GM13976 (cell line): Measurements from ENCODE around the gene ABHD14A.
A peak's percentile ranks its signal among the peaks of the same experiment; 100 is the strongest.

Experiments used
- DNase-seq: peaks from one replicate; pipeline ENCODE4 v3.0.0; 2012; ENCODE audit warnings: low spot score
- in situ Hi-C: fragments of 300-500 bp; cut with MboI; formaldehyde crosslinking; loops from one replicate; pipeline ENCODE4 v1.12.0; 2022; ENCODE audit warnings: low sequenced_read_pairs, mixed read lengths, inconsistent platforms; ENCODE audit not compliant: unreplicated experiment
- TF ChIP-seq, protein P1 (sequence below): IDR thresholded peaks from 2 replicates; pipeline ENCODE4 v1.5.1; 2012; ENCODE audit warnings: borderline replicate concordance, mild to moderate bottlenecking; ENCODE audit not compliant: insufficient read depth; ENCODE audit errors: extremely low read depth, missing control alignments, control extremely low read depth

Gene ABHD14A

GRCh38 chr3:51998774-51999173 is 23.9 kb downstream of the ABHD14A start:
- in situ Hi-C loops = no loop called here
- no peak for DNase-seq
- TF ChIP-seq, protein P1, sequence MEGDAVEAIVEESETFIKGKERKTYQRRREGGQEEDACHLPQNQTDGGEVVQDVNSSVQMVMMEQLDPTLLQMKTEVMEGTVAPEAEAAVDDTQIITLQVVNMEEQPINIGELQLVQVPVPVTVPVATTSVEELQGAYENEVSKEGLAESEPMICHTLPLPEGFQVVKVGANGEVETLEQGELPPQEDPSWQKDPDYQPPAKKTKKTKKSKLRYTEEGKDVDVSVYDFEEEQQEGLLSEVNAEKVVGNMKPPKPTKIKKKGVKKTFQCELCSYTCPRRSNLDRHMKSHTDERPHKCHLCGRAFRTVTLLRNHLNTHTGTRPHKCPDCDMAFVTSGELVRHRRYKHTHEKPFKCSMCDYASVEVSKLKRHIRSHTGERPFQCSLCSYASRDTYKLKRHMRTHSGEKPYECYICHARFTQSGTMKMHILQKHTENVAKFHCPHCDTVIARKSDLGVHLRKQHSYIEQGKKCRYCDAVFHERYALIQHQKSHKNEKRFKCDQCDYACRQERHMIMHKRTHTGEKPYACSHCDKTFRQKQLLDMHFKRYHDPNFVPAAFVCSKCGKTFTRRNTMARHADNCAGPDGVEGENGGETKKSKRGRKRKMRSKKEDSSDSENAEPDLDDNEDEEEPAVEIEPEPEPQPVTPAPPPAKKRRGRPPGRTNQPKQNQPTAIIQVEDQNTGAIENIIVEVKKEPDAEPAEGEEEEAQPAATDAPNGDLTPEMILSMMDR = no peak

GRCh38 chr3:51999846-52000245 is 25.0 kb downstream of the ABHD14A start:
- in situ Hi-C loops = loop anchor here (5.0 kb wide), 1 partner anchor 142 kb away; no protein-coding TSS in a partner anchor
- no peak for DNase-seq
- TF ChIP-seq, protein P1 = no peak

DNA sequence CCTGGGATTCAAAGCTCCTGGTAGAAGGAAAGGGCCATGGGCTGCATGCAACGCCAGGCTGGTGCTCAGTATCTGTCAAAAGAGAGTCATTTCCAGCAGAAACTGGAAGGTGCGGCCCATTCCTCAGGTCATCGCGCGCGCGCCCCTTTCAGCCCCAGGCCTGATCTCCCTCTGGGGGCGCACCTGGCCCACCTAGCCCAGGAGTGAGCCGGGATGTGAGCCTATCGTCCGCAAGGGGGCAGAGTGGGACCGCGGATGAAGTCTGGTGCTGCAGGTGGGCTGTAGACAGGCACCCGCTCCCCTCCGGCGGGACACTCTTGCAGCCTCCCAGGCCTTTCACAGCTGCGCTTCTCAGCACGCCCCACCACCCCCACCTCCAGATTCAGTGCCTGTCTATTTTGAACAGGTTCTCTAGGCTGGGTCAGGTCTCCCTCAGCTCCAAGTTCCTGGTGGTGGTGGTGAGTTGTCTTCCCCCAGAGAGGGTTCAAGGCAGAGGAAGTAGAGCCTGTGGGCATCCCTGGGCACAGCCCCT is 26.6 kb downstream of the ABHD14A start:
- TF ChIP-seq, protein P1 = peak; percentile 91
- in situ Hi-C loops = loop anchor here (5.0 kb wide), 1 partner anchor 141 kb away; no protein-coding TSS in a partner anchor
- peak; percentile 95 for DNase-seq

- no peak for DNase-seq
- in situ Hi-C loops = loop anchor here (5.0 kb wide), 1 partner anchor 140 kb away; no protein-coding TSS in a partner anchor
- TF ChIP-seq, protein P1 = no peak
Observed at GRCh38 chr3:52002748-52003147, 27.9 kb downstream of the ABHD14A start.

DNA sequence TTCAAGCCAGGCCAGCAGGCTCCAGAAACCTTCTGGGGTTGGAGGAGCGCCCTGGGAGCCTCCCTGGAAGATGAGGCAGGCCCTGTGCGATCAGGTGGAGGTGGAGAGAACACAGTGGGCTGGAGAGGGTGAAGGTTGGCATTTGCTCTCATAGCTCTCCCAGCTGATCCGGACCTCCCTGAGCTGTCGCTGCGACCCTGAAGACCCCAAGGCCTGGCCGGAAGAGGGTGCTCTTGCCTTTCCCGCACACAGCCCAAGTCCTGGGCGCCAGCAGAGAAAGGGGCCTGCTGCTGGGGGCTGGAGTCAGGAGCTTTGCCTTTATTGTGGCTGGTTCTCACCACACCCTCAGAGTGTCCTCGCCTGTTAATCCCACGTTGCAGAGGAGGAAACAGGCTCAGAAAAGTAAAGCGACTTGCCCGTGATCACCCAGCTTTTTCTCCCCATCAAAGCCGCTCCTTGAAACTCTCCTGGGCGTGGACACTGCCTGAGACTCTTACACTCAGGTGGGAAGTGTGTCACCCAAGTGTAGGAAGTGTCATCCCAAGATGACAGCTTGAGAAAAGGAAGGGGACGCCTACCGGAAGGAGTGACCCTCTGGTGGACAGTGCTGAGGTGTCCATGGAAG is 29.4 kb downstream of the ABHD14A start:
- peak; percentile 64 for DNase-seq
- TF ChIP-seq, protein P1 = peak; percentile 26
- in situ Hi-C loops = loop anchor here (5.0 kb wide), 1 partner anchor 138 kb away; no protein-coding TSS in a partner anchor

- no peak for DNase-seq
- in situ Hi-C loops = loop anchor here (5.0 kb wide), 1 partner anchor 137 kb away; no protein-coding TSS in a partner anchor
Observed at GRCh38 chr3:52004906-52005395, 30.1 kb downstream of the ABHD14A start.

More at GRCh38 chr3:52004906-52005395, 30.1 kb downstream of the ABHD14A start:
- TF ChIP-seq, protein P1 = no peak
